ENCODE data around the gene COX10.

COX10 gene

DNA sequence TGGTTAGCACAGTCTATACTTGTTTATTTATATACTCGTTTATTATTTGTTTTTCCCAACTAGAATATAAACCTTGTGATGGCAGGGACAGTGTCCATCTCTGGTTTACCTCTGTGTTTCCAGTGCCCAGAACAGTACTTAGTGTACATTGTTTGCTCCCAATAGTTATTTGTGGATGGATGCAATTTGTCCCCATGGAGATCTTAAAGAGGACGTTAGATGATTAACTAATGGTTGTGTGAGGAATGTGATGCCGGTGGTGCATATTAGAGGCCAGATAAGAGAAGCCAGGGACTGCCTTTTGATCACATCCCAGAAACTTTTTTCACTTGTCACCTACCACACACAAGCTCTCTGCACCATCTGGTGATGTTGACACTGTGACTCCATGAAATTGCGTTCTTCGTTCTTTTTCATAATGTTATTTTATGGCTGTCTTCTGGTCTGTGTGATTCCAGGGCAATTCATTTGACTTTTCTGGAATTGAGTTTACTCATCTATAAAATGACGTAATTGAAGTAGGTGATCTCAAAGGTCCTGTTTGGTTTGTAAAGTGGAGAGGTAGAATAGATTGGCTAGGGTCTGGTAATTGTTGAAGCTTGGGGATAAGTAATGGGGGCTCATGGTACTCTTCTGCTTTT lies 1.2 kb downstream of the COX10 start:
- DNase-seq (ENCODE audit: low read depth, low spot score) = no peak

DNA sequence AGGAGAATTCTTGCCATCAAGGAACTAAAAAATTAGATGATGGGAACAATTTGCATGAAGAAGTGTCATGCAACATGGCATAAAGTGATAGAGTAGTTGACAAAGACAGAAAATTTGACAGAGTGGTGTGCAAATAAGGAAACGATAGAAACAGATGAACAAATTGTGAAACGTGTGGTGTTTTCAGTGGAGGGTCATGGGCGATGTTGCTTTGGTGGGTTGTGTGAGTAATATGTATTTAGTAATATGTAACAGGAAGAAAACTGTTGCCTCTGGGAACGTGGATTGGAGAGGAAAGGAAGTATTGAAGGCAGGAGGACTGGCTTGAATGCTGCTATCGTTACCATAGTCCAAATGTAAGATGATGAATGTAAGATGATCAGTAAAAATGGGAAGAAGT lies 3.6 kb downstream of the COX10 start:
- no peak for DNase-seq (ENCODE audit: low read depth, low spot score)

DNA sequence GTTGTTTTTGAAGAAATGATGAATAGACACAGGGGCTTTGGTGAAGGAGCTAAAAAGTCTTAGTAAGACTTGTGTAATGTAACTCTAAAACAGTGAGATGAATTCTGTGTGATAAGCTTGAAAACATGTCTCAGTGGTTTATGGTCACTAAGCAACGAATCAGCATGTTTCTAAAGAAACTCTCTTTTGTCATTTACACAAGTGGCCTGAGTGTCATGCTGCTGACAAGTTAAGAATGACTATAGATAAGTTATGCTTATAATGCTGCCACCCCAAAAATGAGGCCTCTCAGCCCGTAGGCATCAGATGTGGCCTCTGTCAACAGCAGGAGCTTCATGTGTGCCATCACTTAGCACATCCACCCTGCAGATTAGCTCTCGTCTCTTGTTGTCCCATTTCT lies 8.7 kb downstream of the COX10 start:
- DNase-seq (ENCODE audit: low read depth, low spot score) = no peak

DNA sequence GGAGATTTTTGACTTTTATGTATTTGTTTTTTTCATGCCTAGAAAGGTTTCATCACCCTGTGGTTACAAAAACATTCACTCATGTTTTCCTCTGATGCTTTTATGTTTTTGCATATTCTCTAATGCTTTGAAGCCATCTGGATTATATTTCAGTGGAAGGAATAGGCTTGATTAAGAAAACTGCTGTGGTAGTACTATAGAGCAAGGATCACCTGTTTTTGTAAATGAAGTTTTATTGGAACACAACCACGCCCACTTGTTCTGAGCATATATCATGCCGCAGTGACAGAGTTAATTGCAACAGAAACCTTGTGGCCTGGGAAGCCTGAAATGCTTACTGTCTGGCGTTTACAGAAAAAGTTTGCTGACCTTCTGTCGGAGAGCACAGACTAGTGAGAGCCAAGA lies 11.5 kb downstream of the COX10 start:
- DNase-seq (ENCODE audit: low read depth, low spot score) = no peak

DNA sequence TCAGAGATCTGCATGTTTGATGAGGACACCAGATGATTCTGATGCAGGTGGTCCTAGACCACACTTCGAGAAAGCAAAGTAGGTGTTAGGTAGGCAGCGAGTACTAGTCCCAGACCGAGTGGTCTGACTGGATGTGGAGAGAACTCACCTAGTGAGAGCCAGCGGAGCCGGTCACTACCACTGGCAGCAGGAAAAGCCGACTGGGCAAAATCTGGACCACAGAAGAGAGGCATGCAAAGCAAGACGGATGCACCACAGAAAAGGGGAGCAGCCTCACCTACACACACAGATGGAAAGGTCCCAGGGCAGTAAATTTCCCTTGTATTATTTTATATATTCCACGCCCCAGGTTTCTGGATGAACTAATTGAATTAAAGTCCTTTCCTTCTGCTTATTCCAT lies 13.5 kb downstream of the COX10 start:
- no peak for DNase-seq (ENCODE audit: low read depth, low spot score)

DNA sequence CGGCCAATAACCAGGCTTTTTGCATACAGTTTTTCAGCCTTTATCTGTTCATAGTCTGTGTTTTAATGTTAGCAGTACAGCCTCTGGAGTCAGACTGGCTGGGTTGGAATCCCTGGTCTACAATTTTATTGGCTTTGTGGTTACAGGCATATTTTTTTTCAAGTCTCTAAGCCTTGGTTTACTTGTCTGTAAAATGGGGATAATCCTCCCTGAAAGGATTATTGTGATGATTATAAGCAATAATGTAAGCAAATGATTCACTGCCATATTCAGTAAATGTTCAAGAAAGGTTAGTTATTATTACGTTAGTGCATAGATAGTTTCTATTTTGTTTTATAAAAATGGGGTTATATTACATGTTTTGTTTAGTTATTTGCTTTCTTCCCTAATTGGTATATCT lies 15.7 kb downstream of the COX10 start:
- no peak for DNase-seq (ENCODE audit: low read depth, low spot score)

DNA sequence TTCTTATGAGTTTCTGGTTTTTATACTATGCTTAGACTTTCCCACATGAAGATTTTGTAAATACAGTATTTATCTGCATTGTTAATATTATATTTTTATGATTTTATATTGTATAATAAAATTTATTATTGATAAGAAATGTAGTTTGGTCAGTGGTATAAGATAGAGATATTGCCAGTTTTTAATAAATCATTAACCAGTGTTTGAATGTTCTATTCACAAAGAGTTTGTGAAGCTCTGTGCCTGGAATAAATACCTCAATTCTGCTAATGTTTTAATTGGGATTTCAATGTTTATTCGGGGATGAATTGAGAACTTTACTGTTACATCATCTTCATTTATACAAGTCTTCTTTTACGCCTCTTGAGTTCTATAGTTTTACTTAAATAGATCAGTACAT lies 16.9 kb downstream of the COX10 start:
- DNase-seq (ENCODE audit: low read depth, low spot score) = no peak

DNA sequence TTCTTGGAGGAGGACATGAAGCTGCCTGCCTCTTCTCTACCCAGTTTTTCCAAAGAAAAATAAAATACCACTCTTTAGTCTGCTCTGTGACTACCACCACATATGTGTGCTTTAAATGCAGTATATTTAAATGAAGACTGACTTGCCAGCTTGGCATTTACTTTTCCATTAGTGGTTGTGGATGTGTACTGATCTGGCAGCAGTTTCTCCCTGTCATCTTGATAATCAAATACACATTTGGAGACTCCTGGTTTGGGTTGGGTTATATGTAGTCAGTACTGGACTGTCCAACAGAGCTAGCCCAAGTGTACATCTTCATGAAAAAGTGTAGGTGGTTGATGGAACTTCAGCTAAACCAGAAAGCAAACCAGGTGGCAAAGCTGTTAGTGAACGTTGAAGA lies 19.9 kb downstream of the COX10 start:
- DNase-seq (ENCODE audit: low read depth, low spot score) = no peak

DNA sequence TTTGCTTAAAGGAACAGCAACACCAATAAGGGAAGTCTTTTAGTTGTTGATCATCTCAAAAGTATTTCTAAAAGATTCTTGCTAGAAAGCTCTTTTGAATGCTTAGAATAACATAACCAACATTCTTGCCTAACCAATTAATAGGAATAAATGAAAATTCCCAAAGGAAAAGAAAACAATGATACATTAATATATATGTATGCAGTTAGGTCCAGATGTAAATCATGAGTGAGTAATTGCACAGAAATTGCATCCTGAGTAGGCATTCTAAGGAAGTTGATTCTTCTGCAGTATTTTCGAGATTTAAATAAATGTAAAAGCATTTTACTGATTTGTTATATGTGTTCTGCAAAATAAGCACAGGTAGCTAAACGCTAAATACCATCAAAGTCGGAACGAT lies 22.1 kb downstream of the COX10 start:
- DNase-seq (ENCODE audit: low read depth, low spot score) = peak; percentile 4

DNA sequence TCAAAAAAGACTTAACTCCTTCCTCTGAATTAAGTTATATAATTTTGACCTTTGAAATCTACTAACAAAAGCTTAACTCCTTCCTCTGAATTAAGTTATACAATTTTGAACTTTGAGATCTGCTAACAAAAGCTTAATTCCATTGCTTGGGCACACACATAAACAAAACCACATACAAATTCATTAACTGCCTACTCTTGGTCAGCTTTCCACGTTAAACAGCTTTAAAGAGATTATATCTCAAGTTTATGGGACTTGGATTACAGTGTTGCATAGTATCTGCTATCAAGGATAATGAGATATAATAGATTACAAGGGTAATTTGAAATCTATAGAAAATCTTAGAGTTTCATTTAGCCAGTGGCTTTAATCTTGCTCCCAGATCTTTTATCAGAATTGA lies 23.5 kb downstream of the COX10 start:
- no peak for DNase-seq (ENCODE audit: low read depth, low spot score)

DNA sequence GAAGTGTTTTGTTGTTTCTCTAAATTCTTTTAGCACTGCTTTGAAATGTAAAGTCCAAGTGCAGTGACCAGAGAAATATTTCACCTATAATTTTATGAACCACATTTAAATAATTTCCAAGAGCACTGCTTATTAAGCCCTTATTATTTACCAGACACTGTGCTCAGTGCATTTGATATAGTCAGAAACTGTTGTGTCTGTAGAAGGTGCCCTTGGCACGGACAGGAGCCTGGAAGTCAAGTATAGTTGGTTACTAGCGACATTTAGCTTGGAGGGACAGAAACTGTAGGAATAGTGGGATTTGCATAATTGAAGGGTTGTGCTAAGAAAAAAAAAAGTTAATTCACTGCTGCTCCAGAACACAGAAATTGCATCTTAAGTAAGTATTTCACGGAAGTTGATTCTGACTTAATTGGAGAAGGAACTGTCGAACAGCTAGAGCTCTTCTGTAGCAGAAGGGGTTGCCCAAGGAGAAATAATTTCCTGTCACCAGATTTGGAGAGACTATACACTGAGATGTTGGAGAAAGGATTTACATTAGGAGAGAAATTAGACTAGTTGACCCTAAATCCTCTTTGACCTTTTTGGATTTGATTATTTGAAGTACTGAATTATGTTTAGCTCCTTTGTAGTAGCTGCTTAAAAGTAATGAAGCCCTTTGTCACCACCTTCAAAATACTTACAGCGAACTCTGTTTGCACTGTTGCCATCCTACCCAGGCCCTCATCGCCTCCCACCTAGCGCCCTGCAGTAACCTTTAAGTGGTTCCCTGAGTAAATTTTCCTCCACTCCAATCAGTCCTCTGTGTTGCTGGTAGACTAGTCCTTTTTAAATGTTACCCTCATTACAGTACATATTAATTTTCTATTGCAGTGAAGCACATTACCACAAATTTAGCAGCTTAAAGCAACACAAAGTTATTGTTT lies 25.6 kb downstream of the COX10 start:
- no peak for DNase-seq (ENCODE audit: low read depth, low spot score)

DNA sequence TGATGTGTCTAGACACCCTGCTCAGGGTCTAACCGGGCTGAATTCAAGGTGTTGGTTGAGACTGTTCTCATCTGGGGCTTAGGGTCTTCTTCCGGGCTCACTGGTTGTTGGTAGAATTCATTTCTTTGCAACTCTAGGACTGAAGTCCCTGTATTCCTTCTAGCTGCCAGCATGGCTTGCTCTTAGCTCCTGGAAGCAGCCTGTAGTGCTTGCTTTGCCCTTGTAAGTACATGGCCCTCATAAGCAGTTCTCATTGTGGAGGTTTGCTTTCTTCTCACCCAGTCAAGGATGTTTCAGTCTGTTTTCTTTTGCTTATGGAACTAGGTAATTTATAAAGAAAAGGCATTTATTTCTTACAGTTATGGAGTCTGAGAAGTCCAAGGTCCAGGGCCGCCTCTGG lies 26.3 kb downstream of the COX10 start:
- no peak for DNase-seq (ENCODE audit: low read depth, low spot score)

DNA sequence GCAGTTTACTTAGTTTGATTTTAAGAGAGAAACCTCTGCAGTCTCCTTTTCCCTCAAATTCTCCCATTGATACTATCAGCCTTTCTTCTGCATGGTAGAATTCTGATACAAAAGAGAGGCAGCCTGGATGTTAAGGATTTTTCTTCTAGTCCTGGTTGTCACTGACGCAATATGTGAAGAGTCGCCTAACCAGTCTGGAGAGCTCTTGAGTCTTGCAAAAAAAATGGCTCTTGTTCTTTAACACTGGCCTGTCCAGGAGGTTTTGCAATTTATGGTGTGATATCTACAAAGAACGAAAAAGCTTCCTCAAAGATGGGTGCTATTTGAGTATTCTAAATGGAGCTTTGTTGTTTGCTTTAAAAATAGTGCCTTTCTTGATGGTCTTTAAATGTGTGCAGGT lies 28.9 kb downstream of the COX10 start:
- no peak for DNase-seq (ENCODE audit: low read depth, low spot score)

DNA sequence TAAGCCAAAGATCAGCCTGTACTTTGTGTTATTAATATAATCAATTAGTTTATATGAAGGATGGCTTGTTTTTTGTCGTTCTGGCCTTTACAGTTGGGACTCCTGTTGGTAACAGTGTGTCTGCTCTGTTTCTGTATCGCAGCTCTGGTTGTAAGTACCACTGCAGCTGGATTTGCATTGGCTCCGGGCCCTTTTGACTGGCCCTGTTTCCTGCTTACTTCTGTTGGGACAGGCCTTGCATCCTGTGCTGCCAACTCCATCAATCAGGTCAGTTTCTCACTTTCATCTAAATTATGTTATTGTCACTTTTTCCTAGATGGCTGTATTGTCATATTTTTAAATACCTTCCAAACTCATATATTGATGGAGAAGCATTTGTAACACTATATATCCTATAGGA lies 32.7 kb downstream of the COX10 start:
- no peak for DNase-seq (ENCODE audit: low read depth, low spot score)

DNA sequence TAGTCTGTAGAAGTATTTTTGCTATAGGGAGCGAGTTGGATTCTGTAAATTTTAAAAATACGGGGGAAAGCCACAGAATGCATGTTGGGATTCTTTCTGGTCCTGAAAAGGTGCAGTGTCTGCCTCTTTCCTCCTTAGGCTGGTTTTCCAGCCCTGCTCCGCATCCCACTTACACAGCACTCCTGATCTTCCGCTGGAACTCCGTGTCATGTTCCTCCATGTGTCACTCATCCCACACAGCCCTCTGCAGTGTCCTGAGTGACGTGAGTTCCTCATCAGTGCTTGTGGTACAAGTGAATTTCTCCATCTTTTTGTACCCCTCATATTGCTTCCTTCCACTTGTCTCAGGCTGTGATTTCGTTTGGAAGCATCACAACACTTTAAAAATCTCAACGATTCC lies 34.5 kb downstream of the COX10 start:
- DNase-seq (ENCODE audit: low read depth, low spot score) = no peak

DNA sequence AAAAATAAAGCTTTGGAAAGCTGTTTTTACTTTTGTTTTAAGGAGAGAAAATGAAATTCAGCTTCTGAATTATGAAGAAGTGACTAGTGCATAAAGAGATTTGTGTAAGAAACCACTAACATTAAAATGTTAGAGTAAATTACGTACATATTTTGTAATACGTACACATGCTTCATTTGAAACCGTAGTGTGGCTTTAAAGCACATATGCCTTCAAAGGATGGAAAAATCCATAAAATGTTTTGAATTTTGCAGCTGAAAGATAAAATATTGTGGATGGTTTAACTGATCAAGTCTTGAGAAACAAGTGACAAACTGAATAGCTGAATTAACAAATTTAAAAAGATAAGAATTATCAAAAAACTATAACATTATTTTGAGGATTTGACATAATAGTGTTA lies 35.4 kb downstream of the COX10 start:
- DNase-seq (ENCODE audit: low read depth, low spot score) = no peak

DNA sequence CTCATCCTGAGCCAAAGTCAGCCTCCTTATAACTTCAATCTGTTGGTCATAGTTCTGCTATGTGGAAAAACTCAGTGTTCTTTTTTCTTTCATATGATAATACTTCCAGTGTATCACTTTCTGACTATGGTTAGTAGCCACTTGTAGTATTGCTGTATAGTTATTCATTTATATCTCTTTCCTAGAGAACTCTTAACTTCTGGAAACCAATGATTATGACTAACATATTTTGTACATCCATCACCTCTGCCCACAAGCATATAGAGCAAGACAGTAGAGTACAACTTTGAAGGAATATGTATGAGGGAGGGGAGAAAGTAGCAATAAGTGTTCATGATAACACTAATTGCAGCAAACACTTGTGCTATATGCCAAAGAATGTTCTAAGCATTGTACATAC lies 38.6 kb downstream of the COX10 start:
- no peak for DNase-seq (ENCODE audit: low read depth, low spot score)

DNA sequence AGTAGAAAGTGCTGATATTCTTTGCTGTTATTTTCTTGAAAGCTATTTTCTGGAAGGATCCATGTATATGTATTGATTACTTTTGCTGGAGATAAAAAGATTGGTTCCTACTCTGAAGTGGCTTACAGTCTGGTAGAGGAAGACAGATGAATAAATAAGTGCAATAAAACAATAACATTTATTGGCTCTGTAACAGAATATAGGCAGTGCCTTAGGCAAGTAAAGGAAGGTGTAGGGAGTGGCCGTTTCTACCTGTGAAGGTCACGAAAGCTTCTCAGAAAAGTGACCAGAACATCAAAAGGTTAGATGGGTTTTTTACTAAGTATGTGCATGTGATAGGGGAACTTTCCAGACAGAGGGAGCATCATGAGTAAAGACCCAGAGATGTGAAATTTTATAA lies 43.1 kb downstream of the COX10 start:
- DNase-seq (ENCODE audit: low read depth, low spot score) = no peak

DNA sequence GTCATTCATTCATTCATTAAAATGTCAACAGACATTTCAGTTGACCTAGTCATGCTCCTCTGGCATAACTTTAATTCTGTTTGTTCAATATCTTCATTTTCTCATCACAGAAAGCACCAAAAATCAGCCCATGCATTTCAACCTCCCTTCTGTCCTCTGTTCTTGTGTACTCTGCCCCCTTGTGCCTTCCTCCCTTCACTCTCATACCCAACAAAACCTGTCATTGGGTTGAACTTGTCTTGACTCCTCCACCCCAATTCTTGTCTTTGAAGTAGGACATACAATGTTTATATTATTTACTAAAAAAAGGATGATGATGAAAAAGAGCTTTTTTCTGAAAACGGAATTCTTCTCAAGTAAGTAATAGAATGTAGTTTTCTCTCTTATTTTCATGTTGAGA lies 43.8 kb downstream of the COX10 start:
- no peak for DNase-seq (ENCODE audit: low read depth, low spot score)

DNA sequence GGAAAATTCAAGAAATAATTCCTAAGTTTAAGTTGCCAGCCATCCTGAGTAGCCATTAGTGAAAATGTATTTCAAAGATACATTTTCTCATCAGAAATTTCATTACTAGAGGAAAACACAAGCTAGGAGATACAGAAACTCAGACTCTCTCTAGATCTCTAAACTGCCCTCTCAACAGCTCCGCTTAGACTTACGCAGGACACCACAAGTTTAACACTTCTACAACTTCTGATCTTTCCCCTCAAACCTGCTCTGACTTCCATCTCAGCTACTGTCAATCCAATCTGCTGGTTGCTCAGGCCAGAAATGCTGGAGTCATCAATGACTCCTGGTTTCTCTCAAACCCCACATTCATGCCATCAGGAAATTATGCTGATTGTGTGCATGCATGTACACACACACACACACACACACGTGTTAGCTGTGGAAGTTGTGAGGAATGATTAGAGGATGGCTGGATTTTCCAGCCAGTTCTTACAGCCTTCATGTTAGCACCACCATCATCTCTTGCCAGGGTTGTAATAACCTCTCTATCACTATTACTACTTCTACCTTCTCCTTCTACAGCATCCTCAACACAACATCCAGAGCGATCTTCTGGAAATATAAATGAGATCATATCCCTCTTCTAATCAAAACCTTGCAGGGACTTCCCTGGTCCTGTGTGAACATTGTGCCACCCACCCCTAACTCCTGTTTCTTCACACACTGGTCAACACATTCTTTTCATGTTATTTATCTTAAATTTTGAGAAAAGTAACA lies 47.1 kb downstream of the COX10 start:
- no peak for DNase-seq (ENCODE audit: low read depth, low spot score)

DNA sequence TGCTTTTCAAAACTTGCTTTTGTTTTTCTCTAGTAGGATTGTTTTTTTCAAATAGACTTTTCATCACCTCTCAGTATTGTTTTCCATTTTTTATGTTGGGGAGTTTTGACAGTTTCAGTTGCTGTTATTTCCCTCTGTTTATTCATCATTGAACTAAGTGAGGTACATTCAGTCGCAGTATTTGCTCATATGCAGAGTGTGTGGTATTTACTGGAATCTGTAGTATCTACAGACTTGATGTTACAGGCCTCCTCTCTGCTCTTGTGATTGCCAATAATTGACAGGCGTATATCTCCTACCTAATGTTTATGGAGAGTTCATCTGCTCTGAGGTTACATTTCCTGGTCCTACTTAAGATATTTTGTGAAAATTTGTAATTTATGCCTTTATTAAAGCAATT lies 49.6 kb downstream of the COX10 start:
- DNase-seq (ENCODE audit: low read depth, low spot score) = no peak

DNA sequence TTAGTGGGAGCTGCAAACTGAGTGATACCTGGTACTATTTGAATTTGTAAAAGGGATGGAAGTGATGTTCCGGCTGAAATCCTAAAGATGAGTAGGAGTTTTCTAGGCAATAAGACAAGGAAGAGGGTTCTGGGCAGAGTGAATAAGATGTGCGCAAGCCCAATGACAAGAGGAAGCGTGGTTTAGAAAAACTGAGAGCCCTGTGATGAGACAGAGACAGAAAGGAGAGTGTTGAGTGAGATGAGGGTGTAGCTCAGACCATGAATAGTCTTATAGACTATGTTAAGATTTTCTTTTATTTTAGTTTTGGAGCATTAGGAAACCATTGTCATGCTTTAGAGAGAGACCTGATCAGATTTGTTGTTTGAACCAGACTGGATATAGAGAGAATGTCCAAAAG lies 50.2 kb downstream of the COX10 start:
- DNase-seq (ENCODE audit: low read depth, low spot score) = no peak

DNA sequence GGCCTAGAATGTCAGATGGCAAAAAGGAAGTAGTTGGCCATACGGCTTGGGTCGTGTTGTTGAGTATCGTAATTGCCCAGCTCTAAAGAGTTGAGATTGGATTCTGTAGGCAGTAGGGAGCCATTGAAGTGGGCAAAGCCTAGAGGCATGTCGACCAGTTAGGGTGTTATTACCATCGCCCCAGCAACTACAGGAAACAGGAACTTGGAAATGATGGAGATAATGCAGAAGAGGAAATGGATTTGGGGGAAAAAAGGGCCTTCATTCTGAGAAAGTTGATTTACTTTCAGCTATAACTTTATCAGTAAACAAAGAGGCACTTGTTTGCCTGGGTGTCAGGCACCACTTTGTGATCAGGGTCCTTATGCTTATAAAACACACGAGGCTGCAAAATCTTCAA lies 52.6 kb downstream of the COX10 start:
- DNase-seq (ENCODE audit: low read depth, low spot score) = no peak
